CD4-positive, alpha-beta T cell treated with Interleukin-6 for 4 hours (primary cell): Measurements from ENCODE around the gene LAMTOR4.

Experiments used
- DNase-seq: peaks from one replicate; pipeline ENCODE4 v3.0.0-alpha.2; 2020; ENCODE audit warnings: mixed read lengths

LAMTOR4 gene

DNA sequence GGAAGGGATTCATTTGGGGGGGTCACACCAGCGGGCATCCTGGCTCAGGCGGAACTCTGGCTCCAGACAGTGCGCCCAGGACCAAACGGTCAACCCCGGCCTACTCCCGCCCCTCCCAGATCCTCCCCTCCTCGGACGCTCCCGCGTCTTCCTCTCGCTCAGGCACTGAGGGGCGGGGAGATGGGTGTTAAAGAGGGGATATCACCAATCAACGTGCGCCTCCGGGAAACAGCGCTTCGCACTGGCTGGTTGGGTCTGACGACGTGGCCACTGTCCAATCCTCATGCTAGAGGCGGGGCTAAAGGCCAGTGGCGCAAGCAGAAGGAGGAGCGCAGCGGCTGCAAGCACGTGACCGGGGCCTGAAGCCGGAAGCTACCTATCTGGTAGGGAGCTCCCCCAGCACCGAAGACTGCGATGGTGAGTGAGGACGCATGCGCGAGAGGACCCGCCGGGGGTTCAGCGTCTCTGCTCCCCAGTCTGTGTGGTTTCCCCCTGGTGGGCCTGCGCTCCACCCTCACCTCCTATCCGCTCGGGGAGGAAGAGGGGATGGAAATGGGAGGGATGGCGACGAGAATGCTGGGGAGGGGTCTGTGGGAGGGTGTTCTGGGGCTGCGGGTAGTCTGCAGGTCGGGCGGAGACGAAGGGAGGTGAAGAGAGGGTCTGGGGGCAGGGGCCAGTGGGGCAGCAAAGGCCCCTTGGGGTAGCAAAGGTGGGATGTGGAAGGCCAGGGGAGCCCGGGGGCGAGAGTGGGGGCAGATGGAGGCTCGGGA, at the start of gene LAMTOR4:
Gene LAMTOR4, plus strand, starts transcription at position 360 of the 770 bp plus-strand sequence. Its CDS starts 55 bp downstream, at position 415.
- peak; percentile 98 for DNase-seq

DNA sequence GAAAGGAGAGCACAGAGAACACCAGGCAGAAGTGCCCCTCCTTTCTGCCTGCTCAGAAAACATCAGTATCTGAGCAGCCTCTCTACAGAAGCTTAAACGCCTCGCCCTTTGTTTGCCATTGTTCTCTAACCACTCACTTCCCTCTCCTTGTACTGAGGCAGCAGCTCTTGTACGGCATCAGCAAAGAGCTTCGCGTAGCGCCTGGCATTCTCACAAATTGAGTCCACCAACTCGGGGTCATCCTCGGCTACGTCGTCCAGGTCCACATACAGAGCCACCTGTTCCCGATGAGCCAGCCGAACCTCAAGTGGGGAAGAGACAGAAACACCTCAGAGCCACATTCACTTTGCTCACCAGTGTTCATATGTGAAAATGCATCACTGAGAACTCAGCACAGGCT, 49.3 kb upstream of the LAMTOR4 start:
- no peak for DNase-seq

DNA sequence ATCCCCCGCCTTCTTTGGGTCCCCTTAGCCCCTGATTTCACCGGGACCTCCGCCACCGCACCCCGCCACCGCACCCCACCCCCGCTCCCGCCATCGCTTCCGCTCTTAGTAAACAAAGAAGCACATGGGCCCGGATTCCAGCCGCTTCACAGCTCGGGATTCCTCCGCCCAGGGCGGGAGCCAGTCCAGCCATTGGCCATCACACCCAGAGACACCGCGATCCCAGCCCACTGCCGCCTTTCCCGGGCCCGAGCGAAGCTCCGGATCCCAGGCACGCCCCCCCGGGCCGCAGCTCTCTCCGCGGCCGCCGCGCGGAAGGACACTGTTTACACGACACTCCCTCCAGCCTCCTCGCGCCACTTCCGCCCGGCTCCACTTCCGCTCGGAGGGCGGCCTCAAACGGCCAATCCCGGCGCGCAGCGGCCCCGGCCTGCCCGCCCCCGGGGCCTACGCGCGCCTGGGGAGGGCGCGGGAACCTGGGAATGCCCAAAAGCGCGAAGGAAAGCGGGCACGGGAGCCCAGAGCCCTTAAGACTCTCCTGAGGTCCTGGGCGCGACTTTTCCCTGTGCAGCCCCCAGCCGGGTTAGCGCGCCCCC, 48.2 kb upstream of the LAMTOR4 start:
- DNase-seq: peak; percentile 87

DNA sequence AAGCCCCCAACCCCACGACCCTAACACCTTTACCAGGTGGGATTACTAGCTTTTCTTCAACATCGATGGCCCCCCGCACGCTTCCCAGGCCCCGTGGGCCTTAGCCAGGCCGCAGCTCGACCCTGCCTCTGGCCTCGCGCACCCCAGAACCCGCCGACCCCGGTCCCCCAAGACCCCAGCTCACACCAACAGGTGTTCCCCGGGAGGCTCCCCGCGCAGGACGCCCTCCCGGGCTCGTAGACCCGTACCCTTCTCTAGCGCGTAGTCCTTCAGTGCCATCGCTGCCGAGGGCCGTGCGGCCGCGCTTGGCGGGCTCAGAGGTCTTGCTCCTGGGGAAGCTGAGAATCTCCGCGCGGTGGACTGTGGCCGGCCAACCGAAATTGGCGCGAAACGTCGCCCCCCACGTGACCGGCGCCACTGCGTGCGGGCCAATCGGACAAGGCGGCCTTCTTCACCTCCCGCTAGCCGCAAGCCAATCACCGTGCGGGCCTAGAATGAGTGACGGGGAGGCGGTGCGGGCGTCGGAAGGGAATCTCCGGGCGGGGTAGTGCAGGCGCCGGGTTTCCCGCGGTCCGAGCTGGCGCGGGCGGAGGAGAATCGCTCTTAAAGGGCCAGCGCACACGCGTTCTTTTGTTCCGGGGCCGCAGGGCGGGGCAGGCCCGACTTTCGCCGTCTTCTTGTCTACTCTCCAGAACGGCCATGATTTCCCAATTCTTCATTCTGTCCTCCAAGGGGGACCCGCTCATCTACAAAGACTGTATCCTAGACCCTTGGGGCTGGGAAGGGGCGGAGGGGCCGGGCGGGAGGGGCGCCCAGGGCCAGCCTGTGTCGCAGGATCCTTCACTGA, 47.5 kb upstream of the LAMTOR4 start, which contains the start of the genes AP4M1 and MCM7:
Gene AP4M1, plus strand, starts transcription at position 628 of the 847 bp plus-strand sequence. Its CDS starts 72 bp downstream, at position 700.
Gene MCM7, minus strand, starts transcription at position 382 of the 847 bp plus-strand sequence. Its CDS starts 103 bp downstream, at position 279.
- peak; percentile 95 for DNase-seq

DNA sequence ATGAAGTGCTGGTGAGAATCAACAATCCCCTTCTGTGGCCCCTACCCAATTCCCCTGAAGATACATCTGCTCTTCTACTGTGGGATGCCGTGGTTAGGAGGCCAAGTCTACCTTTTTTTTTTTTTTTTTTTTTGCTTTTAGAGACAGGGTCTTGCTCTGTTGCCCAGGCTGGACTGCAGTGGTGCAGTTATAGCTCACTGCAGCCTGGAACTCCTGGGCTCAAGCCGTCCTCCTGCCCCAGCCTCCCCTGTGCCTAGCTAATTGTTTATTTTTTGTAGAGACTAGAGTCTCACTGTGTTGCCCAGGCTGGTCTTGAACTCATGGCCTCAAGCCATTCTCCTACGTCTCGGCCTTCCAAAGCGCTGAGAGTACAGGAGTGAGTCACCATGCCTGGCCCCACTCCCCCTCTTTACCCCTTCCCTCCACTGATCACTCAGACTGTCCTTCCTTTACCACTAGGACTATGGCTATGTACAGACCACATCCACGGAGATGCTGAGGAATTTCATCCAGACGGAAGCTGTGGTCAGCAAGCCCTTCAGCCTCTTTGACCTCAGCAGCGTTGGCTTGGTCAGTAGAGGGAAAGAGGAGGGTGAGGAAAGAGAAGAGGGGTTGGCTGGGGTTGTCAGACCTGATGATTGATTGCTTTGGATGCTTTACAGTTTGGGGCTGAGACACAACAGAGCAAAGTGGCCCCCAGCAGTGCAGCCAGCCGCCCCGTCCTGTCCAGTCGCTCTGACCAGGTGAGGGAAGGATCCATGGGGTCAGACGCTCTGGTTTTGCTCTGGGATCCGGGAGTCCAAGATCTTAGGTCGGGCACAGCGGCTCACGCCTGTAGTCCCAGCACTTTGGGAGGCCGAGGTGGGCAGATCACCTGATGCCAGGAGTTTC, 45.5 kb upstream of the LAMTOR4 start:
- DNase-seq: no peak

DNA sequence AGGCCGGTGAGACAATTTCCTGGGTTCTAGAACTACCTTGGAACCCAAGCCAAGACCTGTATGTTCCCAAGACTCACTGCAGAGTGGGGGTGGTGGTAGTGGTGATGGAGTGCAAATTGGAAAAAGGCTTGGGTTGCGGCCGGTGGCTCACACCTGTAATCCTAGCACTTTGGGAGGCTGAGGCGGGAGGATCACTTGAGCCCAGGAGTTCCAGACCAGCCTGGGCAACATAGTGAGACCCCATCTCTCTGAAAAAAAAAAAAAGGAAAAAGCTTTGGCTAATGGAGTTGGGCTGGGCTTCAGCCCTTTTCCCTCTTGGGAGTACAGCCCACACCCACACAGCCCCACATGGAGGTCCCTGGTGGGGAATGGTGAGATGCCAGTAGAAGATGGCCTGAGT, 43.2 kb upstream of the LAMTOR4 start:
- no peak for DNase-seq

DNA sequence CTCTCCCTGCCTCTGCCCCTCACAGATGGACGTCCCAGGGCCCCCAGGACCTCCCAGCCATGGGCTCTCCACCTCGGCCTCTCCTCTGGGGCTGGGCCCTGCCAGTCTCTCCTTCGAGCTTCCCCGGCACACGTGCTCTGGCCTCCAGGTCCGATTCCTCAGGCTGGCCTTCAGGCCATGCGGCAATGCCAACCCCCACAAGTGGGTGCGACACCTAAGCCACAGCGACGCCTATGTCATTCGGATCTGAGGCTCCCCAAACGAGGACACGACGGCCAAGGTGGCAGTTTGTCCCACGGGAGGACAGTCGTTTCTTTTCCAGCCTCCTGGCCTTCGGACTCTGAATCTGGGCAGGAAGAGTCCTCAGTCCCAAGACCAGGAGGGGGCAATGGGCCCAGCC, 42.1 kb upstream of the LAMTOR4 start:
- no peak for DNase-seq

DNA sequence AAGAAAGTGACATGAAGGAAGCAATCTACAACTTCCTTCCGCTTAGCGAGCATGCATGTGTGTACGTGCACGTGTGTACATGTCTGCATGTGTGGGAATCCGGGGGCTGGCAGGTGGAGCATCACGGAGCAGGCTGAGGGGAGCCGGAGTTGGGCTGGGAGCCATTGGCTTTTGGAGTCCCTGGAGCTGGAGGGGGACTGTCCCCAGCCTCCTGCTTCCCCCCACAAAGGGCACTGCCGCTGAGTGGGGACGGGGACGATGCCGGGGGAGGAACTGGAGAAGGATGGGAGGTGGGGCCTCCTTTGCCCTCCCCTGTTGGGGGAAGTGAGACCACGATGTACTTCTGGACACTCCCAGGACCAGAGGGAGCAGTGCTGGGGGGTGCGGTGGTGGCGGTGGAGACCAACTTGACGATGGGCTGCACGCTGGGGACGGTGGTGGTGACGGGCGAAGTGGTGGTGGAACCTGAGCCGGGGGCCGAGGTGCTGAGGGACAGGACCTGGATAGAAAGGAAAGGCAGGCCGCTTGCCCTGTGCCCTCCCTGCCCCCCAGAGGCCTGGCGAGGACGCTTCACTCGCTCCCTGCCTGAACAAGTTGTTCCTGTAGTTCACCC, 41.5 kb upstream of the LAMTOR4 start:
- DNase-seq: no peak

DNA sequence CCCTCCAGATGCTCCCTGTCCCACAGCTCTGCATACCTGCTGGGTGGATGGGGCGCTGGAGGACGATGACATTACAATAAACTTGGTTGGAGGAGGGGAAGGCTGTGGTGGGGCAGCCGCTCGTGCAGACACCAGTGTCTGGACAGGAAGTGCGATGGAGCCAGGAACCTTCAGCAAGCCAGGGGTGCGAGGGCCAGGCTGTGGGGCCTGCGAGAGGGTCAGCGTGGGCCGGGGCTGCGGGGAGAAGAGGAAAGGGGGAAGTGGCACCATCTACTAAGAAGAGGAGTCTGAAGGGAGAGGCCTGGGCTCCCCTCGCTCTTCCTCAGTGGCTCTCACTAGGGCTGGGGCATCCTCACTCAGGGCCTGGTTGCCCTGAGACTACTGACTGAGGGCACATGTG, 40.8 kb upstream of the LAMTOR4 start:
- no peak for DNase-seq

DNA sequence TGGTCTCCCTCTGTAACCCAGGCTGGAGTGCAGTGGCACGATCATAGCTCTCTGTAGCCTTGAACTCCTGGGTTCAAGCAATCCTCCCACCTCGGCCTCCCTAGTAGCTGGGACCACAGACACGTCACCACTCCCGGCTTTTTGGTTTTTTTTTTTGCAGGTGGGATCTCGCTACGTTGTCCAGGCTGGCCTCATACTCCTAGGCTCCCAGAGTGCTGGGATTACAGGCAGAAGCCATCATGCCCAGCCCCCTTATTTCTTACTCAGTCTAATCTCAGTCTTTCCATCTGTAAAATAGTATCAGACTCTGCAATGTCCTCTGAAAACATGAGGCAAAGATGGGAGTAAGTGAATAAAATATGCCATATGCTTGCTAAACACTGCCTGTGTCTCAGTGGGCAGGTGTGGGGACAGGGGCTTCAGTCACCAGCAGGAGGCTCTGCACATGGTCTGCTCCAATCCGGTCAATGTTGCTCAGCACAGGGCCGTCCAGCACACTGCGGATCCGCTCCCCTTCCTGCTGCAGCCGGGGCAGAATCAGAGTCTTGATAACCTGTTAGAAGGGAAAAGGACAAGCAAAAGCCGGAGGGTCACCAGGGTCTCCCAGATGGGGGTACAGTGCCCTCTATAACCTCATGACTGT, 39.1 kb upstream of the LAMTOR4 start:
- DNase-seq: no peak

DNA sequence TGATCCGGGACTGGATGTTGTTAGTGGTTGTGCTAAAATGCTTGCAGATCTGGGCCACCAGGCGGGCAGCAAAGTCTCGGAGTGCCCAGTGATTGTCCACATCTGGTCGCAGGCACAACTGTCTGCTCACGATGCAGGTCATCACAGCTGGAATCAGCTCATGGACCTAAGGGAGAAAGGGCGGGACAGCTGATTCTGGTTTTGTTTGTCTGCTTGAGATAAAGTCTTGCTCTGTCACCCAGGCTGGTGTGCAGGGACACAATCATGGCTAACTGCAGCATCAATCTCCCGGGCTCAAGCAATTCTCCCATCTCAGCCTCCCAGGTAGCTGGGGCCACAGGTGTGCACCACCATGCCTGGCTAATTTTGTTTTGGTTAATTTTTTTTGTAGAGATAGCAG, 37.6 kb upstream of the LAMTOR4 start:
- no peak for DNase-seq

DNA sequence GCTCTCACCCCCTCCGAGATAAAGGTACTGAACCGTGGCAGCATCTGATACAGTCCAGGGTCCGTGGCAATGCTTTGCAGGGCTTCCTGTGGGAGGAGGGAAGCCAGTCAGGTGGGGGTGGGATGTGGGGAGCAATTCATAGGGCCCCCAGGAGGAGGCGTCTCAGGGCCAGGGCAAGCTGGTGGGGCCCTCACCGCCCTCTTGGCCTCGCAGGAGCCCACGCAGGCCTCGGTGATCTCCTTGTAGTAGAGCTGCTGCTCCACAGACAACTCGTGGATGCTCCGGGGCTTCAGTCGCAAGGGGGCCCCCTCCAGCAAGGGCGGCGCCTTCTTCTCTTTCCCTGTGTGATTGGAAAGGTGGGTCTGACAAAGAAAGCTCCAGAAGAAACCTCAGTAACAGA, 36.8 kb upstream of the LAMTOR4 start:
- no peak for DNase-seq

DNA sequence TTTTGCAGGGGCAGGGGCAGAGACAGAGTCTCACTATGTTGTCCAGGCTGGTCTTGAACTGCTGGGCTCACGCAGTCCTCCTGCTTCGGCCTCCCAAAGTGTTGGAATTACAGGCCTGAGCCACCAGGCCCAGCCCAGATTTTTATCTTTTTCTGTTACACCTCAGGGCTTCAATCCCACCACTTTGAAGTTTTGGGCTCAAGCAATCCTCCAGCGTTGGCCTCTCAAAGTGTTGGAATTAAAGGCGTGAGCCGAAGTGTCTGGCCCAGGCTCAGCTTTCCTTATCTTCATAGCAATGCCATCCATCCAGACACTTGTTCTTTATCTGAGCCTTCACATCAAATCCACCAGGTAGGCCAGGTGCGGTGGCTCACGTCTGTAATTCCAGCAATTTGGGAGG, 33.7 kb upstream of the LAMTOR4 start:
- DNase-seq: no peak

DNA sequence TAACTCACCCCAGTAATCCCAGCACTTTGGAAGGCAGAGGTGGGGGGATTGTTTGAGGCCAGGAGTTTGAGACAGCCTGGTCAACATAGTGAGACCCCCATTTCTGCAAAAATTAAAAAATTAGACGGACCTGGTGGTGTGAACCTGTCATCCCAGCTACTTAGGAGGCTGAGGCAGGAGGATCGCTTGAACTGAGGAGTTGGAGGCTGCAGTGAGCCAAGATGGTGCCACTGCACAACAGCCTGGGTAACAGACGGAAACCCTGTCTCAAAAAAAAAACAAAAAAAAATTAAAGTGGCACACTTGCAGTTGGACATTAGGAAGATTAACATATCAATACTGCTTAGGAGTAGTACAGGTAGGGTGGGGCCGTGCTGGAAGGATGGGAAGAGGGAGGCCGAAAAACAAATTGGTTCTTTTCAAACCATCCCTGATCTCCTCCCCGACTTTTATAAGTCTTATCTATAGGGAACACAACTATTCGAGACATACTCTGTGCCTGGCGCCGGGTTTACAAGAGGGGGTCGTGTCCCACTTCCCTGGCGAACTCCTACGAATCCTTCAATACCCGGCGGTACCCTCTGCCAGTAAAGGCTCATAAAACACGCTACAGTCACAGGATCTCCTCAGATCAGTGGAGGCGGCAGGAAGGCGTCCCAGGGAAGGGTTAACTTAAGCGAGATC, 30.2 kb upstream of the LAMTOR4 start:
- no peak for DNase-seq

DNA sequence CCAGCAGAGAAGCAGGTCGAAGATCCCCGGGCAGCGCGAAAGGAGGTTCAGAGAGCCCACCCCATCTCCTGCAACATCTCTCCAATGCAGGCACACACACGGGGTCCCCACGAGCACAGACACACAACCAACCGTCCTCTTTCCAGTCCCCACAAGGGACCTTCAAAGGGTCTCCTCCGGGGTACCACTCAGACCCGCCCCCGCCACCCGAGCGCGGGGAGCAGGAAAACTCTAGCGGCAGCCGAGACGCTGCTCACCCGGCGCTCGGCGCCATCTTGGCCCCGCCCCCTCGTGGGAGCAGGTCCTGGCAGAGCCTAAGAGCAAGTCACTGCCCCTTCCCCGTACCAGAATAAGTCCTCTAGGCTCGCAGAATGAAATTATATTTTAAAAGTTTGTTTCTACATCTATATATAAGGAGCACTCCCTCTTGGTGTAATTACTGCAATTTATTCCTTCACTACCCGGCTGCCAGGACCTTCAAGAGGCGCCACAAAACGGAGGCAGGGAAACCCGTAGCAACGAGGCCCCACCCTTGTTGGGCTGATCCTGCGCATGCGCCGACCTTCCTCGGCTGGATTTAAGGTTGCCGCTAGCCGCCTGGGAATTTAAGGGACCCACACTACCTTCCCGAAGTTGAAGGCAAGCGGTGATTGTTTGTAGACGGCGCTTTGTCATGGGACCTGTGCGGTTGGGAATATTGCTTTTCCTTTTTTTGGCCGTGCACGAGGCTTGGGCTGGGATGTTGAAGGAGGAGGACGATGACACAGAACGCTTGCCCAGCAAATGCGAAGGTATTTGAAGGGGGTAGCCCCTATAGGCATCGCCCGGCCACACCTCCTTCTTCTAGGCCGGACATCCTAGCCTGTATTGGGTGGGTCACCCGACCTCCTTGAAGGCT, 29.4 kb upstream of the LAMTOR4 start, which contains the start of the genes CNPY4 and TAF6:
Gene CNPY4, plus strand, starts transcription at position 563 of the 898 bp plus-strand sequence. Its CDS starts 111 bp downstream, at position 674.
Gene TAF6, minus strand, starts transcription at position 287 of the 898 bp plus-strand sequence. CDS start 5,149 bp downstream, outside the sequence.
- peak; percentile 98 for DNase-seq

DNA sequence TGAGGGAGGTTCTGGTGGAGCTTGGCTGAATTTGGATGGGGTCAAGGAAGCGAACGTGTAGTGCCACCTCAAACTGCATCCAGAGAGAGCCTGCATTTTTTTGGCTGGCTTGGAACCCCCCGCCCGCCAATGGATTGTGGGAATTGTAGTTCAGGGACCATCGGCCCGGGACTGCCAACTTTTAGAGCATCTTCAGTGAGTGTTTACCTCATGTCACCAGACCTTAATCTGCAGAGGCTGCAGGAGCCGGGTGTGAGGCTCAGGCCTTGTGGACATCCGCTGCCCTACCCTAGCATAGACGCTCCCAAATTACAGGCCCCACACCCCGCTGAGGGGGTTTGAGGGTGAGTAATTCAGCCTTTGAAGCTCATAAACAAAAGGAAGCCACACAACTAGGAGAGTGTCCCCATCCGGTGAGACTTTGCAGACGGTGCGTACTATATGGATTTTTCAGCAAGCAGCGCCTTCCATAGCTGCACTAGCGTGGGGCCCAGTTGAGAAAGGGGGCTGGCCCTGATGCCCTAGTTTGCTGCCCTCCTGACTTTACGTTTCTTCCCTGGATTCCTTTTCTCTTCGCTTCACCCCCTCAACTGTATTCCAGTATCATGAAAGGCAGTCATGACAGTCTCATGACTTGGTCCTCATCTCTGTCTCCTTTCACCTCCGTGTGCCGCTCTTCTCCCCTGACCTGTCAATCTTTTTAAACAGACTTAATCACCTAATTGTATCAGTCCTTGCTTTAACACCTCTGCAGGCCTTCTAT, 28.6 kb upstream of the LAMTOR4 start:
- DNase-seq: peak; percentile 80

DNA sequence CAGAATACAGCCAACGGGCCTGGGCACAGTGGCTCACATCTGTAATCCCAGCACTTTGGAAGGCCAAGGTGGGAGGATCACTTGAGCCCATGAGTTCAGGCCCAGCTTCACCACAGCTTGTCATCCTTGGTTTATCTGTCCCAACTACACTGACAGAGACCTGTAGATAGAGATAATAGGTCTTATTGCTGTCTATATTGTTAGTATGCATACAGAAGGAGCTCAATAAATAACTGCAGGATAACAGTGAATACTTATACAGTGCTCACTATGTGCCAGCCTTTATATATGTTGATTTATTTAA, 28.0 kb upstream of the LAMTOR4 start:
- no peak for DNase-seq

DNA sequence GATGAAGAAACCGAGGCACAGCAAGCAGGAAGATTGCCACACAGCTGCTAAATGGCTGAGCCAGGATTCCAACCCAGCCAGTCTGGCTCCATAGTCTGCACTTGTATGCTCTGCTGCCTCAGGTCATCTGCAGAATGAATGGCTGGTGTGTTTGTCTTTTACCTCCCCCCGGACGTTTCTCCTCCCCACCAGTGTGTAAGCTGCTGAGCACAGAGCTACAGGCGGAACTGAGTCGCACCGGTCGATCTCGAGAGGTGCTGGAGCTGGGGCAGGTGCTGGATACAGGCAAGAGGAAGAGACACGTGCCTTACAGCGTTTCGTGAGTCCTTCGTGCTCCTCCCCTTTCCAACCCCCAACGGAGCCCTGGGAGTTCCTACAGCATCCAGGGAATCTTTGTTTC, 26.7 kb upstream of the LAMTOR4 start:
- DNase-seq: no peak

DNA sequence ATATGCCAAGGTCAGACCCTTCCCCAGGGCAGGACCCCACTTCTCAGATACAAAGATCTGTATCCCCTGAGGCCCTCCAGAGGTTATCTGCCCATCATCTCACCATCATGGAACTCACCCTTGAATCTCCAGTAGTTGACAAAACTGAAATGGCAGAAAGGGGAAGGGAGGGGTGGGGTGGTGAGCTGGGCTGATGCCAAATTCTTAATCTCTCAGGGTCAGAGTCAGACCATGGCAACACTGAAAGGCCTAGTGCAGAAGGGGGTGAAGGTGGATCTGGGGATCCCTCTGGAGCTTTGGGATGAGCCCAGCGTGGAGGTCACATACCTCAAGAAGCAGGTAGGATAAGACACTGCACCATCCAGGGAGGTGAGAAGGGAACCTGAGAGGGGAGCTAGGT, 26.1 kb upstream of the LAMTOR4 start:
- DNase-seq: no peak
